Stimulated activated naive CD8-positive, alpha-beta T cell treated with anti-CD3 and anti-CD28 coated beads, Interleukin-15, Interleukin-2, amounts not matched to agents 100 U/mL and 50 U/mL, for 24 hours (primary cell): ENCODE results near the gene CBFA2T3.
A peak's percentile ranks its signal among the peaks of the same experiment; 100 is the strongest.

Source experiments
- ATAC-seq: fragments of 150-1000 bp; cut with Tn5 transposase; one replicate; pipeline ENCODE4 v1.10.0; 2021
- DNase-seq: peaks from one replicate; pipeline ENCODE4 v3.0.0; 2021

The CBFA2T3 gene

DNA sequence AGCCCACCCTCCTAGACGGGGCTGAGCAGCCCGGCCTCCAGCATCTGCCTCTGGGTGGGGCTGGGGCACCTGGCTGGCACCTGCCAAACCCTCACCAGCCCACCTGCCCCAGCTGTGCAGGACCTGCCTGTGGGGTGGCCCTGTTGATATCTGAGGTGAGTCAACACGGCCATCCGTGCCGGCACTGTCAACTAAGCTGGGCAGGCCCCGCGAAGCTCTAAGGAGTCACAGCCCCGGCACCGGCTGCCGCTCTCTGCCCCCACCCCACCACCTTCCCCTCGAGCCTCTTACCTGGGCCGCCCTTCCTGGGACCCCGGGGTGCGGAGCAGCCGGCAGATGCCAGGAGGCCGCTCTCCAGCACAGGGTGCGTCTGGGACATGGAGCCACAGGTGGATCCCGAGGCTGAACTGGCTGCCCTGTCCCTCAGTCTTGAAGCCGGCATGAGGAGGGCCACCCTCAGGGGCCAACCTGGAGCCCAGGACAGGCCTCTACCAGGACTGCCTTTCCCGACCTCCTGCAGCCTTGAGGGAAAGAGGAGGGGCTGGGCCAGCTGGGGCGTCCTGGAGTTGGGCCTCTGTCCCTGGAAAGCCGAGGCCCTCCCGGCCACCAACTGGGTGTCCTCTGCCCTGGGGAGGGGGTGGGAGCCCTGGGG, 515 bp downstream of the CBFA2T3 start:
- DNase-seq: no peak
- ATAC-seq: no peak

DNA sequence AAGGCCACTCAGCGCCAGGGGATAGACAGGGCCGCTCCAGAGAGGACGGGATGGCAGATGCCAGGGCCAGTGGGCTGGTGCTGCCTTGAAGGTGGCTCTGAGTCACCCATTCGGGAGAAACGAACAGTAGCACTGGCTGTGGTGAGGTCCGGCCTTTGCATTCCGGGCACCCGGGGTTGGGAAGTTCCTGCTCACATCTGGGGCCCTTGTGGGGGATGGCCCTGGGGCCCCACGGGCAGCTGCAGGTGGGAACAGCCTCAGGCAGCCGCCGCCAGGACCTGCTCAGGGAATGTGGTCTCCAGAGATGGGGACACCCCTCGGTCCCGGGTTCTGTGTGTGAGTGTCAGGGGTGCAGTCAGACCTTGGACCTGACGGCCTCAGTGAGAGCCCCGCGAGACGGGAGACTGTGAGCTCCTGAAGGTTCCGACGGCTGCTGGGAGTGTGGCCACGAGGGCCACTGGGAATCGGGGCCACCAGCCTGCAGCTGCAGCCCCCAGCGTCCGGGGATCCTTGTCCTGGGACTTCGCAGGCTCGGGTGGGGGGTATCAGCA, 1.4 kb downstream of the CBFA2T3 start:
- ATAC-seq: peak; percentile 20
- no peak for DNase-seq

DNA sequence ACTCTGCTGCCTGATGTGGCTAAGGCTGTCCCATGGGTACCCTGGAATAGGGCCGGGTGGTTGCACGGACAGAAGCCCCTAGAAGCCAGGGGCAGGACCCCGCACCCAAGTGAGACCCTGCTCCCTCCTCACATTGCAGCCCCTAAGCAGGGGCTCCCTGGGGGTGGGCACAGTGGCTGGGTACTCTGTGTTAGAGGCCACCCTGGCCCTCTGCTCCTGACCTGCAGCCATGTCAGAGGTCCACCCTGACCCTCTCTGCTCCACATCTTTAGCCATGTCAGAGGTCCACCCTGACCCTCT, 2.1 kb downstream of the CBFA2T3 start:
- ATAC-seq: no peak
- DNase-seq: no peak

DNA sequence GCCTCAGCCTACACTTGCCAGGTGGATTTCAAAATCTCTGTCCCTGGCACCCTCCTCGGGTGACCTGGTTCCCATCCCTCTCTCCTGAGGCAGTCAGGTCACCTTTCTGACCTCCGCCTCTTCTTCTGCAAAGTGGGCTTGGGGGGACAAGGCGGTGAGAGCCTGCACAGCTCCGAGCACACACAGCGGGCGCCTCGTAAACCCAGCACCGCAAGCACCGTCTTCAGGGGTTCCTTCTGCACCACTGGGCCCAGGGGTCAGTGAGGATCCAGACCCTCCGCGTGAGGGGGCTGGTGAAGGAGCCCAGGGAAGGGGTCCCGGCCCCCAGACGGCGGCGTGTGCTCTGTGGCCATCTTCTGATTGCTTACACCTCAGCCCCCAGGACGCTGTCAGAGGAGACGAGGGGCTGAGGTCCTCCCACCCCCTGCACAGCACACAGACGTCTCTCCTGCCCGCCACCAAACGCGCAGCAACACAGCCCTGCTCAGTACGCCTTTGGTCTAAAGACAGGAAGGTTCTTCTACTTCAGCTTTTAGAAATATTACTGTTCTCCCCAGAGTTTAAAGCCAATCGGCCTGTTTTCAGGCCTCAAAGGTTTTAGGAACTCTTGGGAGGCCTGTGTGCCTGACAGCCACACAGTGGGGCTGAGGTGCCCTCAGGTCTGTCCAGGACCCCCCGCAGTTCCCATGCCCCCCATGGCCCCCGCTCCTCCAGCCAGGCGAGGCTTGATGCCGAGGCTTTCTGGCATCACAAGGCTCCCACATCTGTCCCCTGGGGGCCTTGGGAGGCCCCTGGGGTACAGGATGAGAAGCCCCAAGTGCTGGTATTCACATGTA, 2.7 kb downstream of the CBFA2T3 start:
- ATAC-seq: no peak
- DNase-seq: no peak

DNA sequence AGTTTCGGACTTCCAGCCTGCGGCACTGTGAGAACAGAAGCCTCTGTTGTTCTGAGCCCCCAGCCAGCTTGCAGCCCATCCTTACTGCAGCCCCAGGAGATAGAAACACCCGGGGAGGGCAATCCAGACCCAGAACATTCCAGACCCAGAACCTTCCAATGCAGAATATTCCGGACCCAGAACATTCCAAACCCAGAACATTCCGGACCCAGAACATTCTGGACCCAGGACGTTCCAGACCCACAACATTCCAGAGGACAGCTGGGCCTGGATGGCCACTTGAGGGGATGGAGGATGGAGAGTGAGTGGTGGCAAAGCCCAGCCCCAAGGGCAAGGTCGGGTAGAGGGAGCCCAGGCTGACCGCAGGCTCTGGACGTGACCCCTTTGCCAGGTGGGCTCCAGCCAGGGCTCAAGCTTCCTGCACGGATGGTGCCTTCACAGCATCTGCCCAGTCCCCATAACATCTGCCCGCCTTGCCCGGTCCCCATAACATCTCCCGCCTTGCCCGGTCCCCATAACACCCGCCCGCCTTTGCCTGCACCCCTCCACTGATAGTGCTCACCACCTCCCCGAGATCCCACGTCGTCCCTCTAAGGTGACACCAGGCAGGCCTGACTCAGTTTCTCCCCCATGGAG, 3.5 kb downstream of the CBFA2T3 start:
- no peak for ATAC-seq
- DNase-seq: no peak

DNA sequence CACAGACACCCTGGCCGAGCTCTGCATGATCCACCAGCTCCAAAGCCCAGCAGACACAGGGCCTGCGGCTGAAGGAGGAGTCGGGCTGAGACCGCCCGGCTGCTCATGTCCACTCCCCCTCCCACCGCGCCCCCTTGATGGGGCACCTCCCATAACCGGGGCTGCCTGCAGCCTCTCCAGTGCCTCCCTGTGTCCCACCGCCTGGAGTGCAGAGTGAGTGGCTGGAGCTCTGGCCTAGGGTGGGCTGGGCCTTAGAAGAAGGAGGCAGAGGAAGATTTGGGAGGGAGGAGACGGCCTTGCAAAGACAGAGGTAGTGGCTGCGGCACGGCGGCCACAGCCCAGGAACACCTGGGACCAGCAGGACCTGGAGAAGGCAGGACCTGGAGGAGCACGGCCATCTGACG, 4.0 kb downstream of the CBFA2T3 start:
- ATAC-seq (no peak), DNase-seq (no peak)

DNA sequence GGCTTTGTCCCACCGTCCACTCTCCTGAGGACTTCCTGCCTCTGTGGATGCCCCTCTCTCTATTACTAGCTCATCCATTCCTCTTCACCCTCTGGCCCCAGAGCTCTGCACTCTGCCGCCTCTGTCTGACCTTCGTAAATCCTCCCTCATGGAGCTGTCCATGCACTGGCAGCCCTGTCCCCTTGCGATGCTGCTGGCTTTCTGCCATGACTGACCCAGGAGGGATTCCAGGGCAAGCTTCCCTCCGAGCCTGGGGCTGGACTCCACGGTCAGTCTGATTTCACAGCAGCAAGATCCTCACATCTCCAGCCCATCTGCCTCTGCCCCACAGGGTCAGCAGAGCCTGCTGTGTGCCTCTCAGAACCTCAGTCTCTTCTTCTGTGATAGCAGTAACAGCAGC, 4.7 kb downstream of the CBFA2T3 start:
- ATAC-seq (no peak), DNase-seq (no peak)

DNA sequence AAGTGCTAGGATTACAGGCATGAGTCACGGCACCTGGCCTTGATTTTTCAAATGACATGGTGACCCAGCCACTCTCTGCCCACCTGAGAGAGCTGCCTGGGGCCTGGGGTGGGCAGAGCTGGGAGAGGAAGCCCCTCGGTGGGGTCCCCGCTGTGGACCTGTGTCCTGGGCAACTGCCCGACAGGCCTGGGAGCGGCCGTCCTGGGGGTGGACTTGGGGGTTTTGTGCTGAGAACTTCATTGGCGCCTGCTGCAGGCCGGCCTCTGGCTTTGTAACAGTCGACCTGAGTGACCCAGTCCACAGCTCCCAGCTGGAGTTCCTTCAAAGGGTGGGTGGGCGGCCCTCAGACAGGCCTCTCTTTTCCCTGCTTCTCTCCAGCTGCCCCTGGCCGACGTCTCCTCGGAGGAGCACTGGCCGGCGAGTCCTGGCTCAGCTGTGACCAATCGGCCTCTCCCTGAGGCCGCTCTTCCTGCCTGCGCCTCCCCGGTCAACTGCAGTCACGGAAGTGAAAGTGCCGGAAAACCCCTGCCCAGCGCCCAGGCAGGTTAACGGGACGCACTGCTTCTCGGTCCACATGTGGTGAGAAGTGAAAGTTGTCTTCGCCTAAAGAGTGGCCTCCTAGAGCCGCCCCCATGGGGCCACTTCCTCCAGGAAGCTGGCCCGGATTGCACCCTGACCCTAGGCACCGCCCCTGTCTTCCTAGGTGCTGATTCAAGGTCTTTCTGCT, 5.5 kb downstream of the CBFA2T3 start:
- ATAC-seq: no peak
- no peak for DNase-seq

DNA sequence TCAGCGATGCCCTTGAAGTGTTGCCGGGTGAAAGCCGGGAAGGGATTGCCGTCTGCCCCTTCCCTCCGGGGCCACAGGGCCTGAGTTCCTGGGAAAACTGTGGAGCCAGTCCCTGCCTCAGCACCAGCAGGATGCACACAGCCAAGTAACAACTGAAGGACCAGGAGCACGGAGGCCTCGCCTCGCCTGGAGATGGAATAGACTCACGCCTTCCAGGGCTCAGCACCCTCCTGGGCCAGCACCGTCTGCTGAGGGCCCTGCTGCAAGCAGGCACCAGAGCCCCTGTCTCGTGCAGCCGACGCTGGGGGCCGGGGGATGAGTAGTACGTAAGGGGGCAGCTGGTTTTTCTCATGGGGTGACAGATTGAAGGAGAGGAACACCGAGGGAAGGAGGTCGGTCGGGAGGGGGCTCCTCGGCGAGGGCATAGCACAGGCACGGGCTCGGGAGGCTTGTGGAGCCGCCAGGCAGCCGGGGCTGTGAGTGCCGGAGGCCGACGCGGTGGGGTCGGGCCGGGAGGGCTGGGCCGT, 6.4 kb downstream of the CBFA2T3 start:
- DNase-seq: no peak
- ATAC-seq: no peak

DNA sequence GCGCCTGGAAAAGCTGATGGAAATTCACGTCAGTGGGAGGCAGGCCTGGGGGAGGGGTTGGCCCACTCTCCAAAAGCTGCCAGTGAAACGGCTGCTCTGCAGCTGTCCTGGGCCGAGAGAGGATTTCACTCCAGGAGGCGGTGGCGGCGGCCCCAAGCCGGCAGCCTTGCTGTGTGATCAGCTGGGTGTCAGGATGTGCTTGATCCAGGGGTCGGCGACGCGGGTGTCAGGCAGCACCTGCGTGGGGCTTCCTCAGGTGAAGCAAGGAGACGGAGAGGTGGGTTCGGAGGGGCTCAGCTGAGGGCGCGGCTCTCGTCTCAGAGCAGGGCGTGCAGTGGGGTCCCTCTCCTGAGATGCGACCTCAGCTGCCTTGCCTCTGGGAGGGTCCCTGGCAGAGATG, 7.0 kb downstream of the CBFA2T3 start:
- ATAC-seq (no peak), DNase-seq (no peak)

DNA sequence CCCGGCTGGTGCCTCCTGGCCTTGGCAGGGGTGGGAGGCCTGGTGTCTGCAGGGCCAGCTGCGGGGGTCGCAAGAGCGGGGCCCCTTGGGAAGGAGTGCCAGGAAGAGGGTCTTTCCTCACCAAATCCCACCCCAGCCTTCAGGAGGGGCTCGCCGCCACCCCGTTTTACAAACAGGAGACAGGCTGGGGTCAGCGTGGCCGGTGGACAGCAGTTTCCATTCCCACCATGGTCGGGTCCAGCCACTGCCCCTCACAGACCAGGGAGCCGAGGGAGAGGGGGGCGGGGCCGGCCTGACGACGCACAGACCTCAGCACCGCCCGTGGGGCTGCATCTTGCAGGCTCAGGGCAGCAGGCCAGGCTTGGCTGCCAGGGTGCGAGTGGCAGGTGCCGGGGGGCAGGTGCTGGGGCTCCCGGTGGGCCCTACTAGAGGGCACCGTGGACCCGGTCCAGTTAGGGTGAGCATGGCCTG, 7.6 kb downstream of the CBFA2T3 start:
- no peak for DNase-seq
- no peak for ATAC-seq

DNA sequence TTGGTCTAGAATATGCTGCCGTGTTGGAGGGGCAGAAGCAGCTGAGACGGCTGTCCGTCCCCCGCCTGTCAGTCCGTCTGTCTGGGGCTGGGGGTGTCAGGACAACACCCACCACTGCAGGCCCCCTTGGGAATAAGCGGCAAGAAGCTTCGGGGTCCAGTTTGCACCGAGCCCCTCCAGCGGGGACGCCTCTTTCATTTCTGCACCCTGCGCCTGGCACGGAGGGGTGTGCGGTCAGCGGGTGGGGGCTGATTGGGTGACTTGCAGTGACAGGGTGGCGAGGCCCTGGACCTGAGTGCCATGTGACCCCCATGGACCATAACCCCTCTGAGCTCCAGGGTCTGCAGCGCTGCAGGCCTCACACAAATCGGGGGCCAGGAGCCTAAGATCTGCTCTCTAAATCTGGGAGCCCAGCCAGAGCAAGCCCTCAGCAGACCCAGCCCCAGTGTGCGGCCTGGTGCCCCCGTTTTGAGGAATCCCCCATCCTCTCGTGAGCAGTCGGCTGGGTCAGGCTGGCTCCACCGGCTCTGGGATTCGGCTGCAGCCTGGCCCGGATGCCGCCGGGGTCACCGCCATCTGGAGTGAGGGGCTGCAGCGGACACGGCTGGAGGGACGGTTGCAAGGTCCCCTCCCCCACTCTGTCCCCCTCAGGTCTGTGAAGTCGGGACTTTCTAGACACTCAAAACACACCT, 8.3 kb downstream of the CBFA2T3 start:
- DNase-seq: no peak
- ATAC-seq: no peak

DNA sequence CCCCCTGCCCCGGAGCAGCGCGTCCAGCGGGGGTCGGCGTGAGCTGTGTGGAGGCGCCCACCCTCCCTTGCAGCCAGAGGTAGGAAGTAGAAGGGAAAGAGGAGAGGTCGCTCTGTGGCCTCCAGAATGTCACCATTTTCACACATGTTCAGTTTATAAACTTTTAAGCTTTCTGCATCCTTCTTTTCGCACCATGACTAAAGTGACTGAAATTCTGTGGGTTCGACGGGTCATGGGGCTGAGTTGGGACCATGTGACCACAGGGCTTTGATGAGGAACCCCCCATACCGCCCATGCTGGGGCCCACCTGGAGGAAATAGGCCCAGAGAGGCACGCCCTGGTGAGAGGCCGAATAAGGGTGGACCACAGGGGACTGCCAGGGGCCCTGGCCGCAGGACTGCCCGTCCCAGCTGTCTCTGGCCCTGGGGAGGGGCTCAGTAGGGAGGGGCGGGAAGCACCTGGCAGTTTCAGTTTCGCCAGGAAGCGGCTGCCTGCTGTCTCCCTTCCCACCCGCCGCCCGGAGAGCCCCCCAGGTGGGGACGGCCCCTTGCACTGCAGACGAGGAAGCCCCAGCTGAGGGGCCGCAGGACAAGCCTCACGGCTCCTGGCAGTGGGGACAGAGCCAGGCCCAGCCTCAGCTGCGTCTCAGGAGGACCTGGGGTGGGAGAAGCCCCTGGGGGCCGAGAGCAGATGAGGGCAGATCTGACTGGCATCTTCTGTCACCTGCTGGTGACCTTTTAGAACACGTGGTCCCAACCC, 9.0 kb downstream of the CBFA2T3 start:
- DNase-seq (peak; percentile 51), ATAC-seq (peak; percentile 53)

DNA sequence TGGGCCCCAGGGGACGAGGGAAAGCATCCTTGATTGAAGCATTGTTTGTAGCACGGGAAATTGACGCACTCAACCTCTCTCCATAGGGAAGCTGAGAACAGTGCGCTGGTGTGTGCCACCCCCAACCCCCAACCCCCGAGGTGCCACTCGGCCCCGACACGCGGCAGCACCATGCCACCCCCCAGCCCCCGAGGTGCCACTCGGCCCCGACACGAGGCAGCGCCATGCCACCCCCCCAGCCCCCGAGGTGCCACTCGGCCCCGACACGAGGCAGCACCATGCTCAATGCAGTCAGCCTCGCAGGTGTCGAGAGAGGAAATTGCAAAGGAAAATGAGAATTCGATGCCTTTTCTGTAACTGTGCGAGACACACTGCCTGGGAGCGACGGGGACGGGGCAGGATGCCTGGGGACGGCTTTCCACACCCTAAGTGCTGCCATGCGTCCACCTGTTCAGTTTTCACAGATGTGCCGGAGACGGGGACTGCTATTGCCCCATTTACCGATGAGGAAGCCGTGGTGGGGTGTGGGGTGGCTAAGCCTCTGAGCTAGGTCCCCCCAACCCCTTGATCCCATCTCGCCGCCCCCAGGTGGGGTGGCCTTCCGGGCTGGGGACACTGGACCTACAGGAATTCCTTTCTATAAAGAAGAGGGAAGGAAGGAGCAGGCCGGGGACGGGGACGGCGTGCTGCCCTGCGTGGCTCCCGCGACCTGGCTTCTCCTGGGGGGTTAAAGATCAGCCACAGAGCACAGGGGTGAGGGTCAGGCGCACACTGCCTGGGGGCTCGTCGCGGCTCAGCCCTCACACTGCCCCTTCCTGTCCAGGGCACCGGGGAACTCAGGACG, 9.8 kb downstream of the CBFA2T3 start:
- no peak for DNase-seq
- no peak for ATAC-seq

DNA sequence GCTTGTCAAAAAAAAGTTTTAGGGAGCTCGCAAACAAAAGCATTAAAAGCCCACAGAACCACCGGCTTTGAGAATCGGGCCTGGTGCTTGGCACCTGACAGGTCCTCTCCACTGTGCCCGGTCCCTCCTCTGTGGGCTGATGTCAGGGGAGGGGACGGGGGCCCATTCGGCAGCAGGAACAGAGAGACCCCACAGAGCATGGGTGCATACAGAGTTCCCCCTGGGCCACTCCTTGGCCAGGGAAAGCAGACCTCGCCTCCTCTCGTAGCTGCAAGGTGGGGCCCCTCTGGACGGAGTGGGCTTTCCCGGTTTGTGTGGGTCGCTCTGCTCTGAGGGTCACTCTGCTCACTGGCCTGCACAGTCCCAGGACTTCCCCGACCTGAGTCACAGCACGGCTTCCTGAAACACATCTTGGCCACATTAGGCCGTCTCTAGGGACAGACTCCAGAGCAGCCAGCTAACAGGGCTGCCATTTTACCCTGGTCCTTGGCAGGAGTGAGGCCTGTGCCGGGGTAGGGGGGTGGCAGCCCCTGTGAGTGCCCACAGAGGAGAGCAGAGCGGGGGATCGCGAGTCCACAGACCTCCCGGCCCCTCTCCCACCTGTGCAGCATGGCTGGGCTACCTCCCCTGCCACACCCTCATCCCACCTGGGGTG, 11.1 kb downstream of the CBFA2T3 start:
- DNase-seq (no peak), ATAC-seq (no peak)

DNA sequence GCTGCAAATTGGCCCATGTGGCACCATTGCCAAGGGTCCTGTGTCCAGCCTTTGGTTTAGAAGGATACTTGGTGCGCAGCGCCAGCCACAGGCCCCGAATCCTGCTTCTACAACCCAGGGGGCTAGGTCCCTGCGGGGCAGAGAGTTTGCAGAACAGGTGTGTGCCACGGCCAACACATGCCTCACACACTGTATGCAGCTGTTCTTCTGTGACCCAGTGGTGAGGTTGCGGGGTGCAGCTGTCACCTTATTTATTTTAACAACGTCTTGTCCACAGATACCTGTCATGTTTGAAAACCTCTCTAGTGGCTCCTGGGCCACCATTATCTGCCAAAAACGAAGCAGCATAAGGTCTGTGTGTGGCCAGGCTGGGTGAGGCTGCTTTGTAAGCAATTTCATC, 11.6 kb downstream of the CBFA2T3 start:
- ATAC-seq (no peak), DNase-seq (no peak)

DNA sequence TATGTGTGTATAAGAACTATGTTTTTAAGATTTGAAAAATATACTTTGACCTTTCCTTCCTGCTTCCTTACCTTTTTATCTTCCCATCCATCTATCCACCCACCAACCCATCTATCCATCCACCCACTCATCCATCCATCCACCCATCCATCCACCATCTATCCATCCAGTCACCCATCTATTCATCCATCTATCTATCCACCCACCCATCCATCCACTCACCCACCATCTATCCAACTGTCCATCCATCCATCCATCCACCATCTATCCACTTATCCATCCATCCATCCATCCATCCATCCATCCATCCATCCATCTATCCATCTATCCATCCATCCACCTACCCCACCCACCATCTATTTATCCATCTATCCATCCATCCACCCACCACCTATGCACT, 12.4 kb downstream of the CBFA2T3 start:
- no peak for DNase-seq
- ATAC-seq: no peak

DNA sequence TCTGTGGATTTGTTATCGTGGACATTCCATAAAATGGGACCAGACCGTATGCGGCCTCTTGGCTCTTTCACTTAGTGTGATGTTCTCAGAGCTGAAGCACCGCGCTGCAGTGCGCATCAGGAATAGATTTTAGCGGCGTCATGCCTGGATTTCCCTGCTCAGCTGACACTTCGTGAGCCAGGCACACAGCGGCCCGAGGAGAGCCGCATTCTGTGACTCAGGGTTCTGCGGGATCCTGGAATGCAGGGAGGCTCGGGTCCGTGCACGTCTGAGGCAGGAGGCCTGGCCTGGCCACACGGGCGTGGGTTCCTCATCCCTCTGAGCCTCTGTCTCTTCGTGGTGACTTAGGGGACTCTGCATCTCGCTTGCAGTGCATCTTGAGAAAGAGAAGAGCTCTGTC, 13.4 kb downstream of the CBFA2T3 start:
- ATAC-seq (no peak), DNase-seq (no peak)

DNA sequence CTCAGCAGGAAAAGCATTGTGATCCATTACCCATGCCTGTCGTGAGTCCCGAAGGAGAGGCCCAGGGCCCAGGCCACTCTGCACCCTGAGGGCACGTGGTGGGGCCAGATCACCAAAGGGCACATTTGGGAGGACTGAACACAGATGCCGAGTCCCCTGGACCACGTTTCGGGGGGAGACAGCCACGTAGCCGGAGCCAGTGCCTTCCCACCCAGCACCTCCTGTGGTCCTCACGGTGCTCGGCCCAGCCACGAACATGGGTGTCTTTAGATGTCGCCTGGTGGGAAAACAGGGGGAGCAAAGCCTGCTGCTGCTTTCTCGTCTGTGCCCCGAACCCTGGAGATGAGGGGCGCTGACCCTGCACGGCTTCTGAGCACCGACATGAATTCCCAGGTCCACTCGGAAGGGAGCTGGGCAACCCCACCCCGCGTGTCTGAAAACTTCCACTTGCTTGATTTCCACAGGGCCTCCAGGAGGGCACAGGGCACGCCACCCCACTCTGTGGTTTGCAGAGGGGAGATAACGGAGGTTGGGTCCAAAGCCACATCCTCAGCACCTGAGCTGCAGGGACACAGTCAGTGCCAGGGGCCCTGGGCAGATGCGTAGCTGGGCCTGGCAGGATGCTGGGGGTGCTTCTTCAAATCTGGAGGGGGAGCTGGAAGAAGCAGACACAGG, 14.4 kb downstream of the CBFA2T3 start:
- ATAC-seq: no peak
- DNase-seq: no peak
